Stimulated activated CD8-positive, alpha-beta memory T cell treated with anti-CD3 and anti-CD28 coated beads, Interleukin-15, amount 100 ng/mL, for 24 hours (primary cell): ENCODE results near the gene GALNT9.

Experiments
- DNase-seq: peaks from one replicate; pipeline ENCODE4 v3.0.0-alpha.2; 2020; ENCODE audit warnings: low read depth

The GALNT9 gene

DNA sequence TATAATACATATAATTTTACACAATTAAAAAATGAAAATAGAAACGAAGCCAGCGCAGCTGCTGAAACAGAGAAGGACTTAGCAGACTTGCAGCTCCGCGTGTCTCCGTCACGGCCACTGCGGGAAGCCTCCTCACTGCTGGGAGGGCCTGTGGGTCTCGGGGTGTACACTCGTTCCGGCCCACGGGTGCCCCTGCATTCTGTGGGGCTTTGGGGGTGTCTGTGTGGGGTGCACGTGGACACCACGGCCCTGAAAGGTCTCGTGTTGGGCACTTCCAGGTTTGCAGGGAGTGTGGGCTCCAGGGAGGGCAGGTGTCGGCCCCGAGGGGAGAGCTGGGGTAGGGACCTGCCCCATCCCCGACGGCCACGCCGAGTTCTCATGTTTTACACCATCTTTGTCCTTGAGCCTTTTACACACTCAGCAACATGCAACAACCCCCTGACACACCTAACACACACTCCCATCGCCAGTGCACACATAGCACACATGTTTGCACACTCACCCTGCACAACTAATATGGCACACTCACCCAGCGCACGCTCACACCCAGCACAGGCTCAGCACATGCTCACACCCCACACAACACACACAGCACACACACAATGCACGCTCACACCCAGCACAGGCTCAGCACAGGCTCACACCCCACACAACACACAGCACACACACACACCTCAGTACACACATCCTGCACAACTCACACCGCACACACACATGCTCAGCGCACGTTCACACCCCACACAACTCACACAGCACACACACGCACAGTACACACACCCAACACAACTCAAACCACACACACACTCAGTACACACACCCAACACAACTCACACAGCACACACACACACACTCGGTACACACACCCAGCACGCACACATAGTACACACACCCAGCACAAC lies 148.5 kb downstream of the GALNT9 start:
- no peak for DNase-seq

GRCh38 chr12:132179431-132180362 lies 149.7 kb downstream of the GALNT9 start:
- no peak for DNase-seq

DNA sequence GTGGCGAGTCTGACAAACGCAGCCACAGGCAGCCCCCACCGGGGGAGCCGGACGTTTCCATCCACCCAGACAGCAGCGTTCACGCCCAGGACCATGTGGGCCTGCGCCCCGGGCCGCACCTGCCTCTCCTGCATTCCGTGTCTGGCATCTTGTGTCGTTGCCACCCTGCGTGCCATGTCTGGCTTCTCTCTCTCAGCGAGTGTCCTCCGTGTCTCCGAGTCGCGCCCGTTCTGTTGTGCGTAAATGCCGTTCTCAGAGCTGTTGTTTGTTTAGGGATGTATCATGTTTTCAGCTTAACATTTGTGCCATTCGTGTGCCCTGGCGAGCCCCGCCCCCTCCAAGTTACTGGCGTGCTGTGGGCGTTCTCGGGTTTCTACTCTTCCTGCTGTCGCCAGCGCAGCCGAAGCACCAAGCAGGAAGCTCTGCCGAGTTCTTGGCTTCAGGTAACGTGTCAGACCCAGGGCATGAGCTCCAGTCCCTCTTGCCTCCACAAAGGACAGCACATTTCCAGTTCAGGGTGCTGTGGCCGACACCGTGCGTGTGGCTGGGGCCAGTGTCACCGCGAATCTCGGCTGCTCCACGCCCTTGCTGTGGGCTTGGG lies 150.5 kb downstream of the GALNT9 start:
- no peak for DNase-seq

DNA sequence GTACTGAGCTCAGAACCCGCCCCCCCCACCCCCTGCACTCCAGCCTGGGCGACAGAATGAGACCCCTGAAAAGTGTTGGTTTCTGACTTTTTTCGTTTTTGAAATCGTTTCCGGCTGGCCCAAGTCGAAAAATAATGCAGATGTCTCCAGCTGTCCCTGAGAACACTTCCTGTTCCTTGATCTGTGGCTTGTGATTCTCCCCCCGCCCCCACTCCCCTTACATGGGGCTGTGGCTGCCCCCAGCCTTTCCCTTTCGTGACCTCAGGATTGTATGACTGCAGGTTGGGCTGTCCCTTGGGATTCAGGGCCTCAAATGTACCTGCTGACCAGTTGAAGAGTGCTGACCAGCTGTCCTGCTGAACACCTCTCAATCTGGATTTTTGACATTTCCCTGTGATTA lies 151.1 kb downstream of the GALNT9 start:
- no peak for DNase-seq

DNA sequence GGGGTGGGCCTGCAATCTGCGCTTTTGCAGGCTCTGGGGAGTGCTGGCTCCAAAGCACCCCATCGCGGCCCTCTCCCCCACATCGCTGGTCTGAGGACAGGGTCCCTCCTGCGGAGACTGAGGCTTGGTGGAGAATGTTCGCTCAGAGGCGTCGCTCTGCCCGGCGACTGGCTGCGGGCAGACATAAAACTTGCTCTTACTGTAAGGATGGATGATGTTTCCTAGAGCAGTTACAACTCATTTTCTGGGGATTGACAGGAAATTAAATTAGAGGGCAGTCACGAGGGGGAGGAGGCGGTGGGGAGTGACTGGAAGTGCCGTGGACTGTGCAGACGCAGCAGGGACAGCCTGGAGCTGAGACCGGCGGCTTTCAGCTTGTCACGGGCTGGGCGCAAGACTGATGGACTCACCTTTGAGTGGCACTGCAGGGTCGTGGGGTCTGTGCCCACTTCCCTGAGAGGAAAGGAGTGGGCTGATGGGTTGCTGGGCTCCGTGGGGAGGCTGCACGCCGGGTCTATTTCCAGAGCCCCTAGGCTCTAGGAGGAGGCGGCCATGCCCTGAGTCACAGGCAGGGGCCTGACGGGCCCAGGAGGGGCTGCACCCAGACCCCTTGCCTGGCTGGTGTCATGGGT lies 152.4 kb downstream of the GALNT9 start:
- DNase-seq = no peak

DNA sequence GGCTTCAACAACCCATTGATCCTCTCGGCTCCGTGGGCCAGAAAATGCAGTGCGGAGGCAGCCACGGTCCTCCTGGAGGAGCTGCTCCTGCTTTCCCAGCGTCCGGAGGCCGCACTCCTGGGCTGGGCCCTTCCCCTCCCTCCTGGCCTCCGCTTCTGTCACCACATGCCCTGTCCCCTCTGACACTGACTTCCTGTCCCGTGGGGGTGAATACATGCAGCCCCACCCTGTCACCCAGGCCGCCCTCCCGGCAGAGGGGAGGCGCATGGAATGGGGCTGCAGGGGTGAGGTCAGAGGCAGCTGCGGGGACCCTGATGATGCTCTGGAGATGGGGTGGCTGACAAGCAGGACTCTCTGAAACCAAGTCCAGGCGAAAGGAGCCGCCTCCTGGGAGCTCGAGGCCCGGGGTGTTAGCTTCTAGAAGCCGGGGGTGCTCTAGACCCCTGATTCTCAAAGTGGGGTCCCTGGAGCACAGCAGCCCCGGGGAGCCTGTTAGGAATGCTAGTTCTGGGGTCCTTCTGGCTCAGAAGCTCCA lies 152.9 kb downstream of the GALNT9 start:
- no peak for DNase-seq

GRCh38 chr12:132175496-132176384 lies 153.6 kb downstream of the GALNT9 start:
- no peak for DNase-seq

GRCh38 chr12:132174839-132175490 lies 154.4 kb downstream of the GALNT9 start:
- no peak for DNase-seq

- DNase-seq = no peak
Measured at GRCh38 chr12:132174015-132174838, 155.2 kb downstream of the GALNT9 start.

DNA sequence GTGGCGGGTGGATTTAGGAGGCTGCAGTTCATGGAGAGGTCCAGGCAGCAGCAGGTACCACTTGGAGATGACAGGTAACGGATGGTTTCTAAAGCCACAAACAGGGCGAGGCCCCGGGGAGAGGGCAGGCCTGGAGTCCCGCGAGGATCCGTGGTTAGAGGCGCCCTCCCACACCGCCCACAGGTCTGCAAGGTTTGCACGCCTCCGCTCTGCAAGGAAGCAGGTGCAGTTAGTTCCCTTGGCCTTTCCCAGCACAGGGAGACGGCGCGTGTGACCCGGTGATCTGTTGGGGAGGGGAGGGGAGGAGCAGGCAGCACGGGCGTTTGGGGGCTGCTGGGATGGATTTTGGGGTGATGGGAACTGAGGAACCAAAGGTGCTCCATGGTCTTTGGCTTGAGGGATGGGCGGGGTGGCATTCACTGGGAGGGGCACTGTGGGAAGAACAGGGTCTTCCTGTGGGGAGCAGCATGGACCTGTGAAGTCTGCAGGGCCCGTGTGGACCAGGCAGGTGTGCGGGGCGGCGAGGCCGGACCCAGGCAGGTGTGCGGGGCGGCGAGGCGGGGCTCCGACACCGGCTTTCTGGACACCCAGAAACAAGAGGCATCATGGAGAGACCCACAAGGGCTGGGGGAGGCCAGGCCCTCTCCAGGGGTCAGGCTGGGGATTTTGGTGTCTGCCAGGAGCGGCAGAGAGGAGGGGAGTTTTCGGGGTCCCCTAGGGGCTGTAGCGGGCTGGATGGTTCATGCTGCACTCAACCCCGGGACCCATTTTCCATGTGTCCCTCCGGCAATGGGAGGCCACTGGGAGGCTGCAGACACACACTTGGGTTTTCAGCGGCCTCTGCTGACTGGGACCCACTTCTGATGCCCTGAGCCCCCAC lies 156.0 kb downstream of the GALNT9 start:
- no peak for DNase-seq

DNA sequence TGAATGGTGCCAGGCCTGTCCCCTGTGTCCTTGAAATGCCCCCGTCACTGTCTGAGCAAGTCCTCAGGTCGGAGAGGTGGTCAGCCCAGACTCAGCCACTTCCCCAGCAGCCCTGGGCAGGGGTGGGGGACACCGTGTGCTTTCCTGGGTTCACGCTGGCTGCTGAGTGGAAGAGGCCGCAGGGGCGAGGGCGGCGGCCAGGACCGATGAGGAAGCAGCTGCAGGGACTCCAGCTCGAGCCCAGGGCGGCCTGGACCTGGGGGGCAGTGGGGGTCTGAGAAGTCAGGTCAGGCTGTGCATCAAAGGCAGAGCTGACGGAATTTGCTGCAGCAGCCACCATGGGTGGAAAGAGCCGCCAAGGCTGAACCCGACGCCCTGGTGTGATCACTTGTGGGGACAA lies 156.8 kb downstream of the GALNT9 start:
- no peak for DNase-seq

DNA sequence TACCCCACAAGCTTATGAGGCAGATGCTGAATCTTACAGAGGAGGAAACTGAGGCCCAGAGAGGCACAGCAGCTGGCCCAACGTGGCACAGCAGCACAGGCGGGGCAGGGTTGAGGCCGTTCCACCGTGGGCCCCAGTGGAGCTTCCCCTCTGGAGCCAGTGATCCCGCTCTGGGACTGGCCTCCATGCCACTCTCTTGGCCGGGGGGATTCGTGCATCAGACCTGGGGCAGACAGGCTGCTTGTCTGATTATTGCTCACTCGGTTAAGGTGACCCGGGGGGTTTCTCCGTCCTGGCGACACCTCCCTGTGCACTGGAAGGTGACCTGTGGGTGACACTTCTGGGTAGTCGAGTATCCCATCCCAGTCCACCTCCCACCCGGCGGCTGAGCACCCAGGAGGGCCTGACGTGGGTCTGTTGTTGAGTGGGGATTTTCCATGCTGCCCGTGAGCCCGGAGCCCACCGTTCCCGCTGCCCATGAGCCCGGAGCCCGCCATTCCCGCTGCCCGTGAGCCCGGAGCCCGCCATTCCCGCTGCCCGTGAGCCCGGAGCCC lies 157.3 kb downstream of the GALNT9 start:
- no peak for DNase-seq

DNA sequence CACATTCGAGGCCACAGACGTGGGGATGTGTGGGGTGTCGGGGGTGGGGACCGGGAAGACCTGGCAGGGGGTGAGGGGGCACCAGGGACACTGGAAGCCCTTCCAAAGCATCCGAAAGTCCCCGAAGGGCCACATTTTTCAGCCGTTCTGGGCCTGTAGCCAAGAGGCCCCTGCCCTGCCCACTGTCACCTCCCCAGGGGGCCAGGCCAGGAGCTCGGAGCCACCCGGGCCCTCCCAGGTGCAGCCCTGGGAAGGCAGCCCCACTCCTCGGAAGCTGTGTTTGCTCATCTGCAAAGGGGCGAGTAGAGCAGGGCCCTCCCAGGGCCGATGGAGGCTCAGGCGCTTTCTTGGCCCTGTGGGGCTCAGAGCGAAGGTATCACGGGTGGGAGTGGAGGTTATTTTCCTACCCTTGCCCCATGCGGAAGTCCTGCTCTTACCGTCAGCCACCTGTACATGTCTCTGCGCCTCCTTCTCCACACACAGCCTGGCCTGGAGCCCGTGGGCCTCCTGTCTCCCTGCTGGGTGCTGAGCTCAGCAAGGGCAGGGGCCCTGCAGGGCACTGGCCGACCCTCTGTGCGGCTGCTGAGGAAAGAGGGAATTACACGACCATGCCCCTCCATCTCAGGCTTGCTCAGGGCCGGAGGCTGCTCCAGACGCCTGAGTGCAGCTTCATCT lies 158.0 kb downstream of the GALNT9 start:
- no peak for DNase-seq

GRCh38 chr12:132170637-132171292 lies 158.6 kb downstream of the GALNT9 start:
- no peak for DNase-seq

DNA sequence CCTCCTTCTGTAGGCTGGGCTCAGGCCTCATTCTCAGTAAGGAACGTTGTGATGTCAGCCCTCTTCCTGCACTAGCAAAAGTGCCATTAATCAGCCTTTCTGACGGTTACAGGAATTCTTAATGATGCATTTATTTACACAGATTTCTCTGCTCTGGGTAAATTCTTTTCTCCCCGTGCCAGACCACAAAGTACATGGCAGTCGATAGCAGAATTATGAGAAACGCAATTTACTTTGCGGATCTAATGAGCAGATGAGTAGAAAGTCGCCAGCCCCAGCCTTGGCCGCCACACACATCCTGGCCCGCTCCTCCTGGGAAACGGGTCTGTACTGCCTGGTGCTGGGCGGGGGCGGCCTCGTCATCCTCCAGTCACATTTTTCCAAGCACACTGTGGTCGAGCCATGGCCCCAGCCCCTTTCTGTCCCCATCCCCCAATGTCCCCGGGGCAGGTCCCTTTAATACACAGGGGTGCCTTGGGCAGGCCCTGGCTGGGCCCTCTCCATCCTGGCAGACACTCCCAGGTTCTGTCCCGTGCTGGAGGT lies 159.2 kb downstream of the GALNT9 start:
- no peak for DNase-seq

GRCh38 chr12:132169376-132169775 lies 160.0 kb downstream of the GALNT9 start:
- no peak for DNase-seq
